ENCODE measurements around the gene PCNX1.

GRCh38 chr14:70982200-70982599 lies 74.9 kb downstream of the PCNX1 start:
- no peak for TF ChIP-seq CTCF (conservative IDR thresholded peaks at IDR 0.05; ENCODE audit: low read depth, low read length)
- no peak for TF ChIP-seq EZH2 (IDR thresholded peaks at IDR 0.05; ENCODE audit: low read length, unreplicated experiment)
- TF ChIP-seq EZH2phosphoT487 (IDR thresholded peaks at IDR 0.05; ENCODE audit: borderline replicate concordance, low read length) = no peak
